ENCODE results near the gene AMBRA1.

The AMBRA1 gene, protein sequence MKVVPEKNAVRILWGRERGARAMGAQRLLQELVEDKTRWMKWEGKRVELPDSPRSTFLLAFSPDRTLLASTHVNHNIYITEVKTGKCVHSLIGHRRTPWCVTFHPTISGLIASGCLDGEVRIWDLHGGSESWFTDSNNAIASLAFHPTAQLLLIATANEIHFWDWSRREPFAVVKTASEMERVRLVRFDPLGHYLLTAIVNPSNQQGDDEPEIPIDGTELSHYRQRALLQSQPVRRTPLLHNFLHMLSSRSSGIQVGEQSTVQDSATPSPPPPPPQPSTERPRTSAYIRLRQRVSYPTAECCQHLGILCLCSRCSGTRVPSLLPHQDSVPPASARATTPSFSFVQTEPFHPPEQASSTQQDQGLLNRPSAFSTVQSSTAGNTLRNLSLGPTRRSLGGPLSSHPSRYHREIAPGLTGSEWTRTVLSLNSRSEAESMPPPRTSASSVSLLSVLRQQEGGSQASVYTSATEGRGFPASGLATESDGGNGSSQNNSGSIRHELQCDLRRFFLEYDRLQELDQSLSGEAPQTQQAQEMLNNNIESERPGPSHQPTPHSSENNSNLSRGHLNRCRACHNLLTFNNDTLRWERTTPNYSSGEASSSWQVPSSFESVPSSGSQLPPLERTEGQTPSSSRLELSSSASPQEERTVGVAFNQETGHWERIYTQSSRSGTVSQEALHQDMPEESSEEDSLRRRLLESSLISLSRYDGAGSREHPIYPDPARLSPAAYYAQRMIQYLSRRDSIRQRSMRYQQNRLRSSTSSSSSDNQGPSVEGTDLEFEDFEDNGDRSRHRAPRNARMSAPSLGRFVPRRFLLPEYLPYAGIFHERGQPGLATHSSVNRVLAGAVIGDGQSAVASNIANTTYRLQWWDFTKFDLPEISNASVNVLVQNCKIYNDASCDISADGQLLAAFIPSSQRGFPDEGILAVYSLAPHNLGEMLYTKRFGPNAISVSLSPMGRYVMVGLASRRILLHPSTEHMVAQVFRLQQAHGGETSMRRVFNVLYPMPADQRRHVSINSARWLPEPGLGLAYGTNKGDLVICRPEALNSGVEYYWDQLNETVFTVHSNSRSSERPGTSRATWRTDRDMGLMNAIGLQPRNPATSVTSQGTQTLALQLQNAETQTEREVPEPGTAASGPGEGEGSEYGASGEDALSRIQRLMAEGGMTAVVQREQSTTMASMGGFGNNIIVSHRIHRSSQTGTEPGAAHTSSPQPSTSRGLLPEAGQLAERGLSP (N-terminal part only)

DNA sequence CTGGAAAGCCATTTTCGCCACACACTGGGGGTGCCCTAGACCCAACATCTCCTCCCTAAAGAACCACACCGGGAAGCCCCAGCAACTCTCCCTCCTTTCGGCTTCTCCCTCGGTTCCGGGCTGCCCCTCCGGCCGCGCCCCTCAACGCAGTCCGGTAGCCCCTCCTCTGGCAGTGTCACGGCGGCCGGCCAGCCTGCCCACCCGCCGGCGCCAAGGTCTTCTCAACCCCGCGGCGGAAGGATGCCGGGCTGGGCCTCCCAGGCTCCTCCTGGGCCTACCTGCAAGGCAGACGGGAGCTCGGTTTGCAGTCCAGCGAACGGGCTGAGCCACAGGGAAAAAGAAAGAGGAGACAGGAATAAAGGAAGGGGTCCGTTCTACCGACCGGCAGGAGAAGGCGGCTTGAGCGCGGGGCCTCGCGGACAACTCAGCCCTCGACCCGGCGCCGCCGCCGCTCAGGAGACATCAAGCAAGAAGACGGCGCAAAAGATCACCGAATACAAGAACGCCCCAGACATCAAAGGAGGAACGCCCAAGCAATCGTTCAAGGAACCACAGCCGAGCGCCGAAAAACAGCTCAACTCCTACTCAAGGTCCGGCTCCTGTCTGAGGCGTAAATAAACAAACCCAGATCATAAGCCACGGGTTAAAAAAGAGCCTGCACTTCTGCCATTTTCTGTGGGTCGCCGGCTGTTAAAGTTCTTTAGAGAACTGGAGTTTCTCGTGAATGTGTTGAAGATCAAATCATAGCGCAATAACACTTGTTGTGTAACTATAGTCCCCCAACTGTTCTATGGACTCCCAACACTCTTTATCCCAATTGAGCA, at the start of gene AMBRA1:
TSS of gene AMBRA1 (minus strand) at position 474 of the 824 bp plus-strand sequence. CDS start 45,643 bp downstream, outside the sequence.
- peak; percentile 82 for DNase-seq

DNA sequence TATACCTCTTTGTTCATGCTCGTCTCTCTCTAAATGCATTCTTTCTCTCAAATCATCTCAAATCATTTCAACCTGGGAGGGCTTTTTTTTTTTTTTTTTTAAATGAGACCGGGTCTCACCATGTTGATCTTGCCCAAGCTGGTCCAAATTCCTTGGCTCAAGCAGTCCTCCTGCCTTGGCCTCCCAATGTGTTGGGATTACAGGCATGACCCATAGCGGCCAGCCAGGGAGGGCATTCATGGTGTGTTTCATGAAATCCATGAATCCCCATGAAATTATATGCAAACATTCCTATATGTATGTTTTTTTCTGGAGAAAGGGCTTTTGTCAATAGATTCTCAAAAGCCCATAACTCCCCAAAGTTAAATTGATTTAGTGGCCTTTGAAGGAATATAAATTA, 49.7 kb upstream of the AMBRA1 start:
- DNase-seq = no peak

GRCh38 chr11:46642627-46643335, 49.0 kb upstream of the AMBRA1 start:
- no peak for DNase-seq

- DNase-seq = no peak
These were observed 47.8 kb upstream of the AMBRA1 start for GRCh38 chr11:46641639-46642038.

GRCh38 chr11:46640036-46640788, 46.4 kb upstream of the AMBRA1 start:
- no peak for DNase-seq

DNA sequence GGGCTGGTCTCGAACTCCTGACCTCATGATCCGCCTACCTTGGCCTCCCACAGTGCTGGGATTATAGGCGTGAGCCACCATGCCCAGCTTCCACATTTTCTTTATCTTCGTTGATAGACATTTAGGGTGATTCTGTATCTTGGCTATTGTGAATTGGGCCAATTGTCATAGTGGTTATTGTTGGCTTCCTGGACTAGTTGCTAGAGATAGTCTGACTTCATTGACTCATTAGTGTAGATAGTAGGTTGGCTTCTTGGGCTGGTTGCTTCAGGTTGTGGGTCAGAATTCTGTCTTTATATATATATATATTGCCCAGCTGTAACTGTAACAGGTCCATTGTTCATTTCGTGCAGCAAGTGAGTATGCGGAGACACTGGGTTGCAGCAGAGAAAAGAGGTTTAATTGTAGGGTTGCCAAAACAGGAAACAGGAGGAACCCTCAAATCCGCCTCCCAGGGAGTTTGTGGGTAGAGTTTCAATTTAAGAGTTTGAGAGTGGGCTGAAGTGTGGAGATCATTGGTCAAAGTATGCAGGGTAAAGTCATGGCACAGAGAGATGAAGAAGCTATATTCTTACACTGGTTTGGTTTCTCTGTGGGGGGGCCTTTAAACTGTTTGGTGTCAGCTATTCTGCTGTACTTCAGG, 45.5 kb upstream of the AMBRA1 start:
- peak; percentile 0 for DNase-seq

- no peak for DNase-seq
These were observed 43.7 kb upstream of the AMBRA1 start for GRCh38 chr11:46637546-46637945.

- DNase-seq = no peak
These were observed 41.8 kb upstream of the AMBRA1 start for GRCh38 chr11:46635557-46636139.

DNA sequence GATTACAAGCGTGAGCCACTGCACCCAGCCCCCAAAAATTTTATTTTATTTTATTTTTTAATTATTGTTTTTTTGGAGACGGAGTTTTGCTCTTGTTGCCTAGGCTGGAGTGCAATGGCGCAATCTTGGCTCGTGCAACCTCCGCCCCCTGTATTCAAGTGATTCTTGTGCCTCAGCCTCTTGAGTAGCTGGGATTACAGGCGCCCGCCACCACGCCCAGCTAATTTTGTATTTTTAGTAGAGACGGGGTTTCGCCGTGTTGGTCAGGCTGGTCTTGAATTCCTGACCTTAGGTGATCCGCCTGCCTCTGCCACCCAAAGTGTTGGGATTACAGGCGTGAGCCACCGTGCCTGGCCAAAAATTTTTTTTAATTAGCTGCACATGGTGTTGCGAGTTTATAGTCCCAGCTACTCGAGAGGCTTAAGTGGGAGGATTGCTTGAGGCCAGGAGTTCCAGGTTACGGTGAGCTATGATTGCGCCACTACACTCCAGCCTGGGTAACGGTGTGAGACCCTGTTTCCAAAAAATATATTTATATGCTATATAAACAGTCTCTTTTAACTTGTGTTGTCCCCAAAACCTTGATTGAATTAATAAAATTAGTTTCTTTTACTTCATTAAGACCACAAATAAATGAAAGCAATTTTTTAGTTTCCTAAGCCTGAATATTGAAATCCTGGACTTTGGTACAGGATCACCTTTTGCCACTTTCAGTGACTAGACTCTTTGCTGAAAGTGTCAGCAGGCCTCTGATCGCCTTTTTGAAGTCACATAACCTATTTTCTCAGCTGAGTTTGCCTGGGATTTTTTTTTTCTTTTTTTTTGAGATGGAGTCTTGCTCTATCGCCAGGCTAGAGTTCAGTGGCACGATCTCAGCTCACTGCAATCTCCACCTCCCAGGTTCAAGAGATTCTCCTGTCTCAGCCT, 39.7 kb upstream of the AMBRA1 start:
- DNase-seq = no peak

DNA sequence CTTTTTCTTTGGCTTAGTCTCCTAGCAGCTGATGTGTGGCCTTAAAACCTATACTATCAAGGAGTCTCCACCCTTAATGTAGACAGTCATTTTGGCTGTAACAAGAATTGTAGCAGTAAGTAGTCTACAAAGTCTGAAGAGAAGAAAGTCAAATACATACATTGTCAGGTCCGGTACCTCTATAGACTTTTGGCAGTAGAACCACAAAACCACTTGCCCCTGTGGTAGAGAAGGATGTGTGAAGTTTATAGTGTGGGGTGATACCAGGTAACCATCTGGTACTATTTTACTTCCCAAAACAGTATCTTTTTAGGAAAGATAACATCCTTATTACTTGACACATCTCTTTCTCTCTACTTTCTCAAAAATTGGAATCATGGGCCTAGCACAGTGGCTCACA, 38.7 kb upstream of the AMBRA1 start:
- no peak for DNase-seq

- DNase-seq = no peak
These were observed 37.9 kb upstream of the AMBRA1 start for GRCh38 chr11:46631676-46632075.

- DNase-seq = no peak
These were observed 36.4 kb upstream of the AMBRA1 start for GRCh38 chr11:46630237-46630636.

- DNase-seq = no peak
These were observed 35.1 kb upstream of the AMBRA1 start for GRCh38 chr11:46628961-46629360.

GRCh38 chr11:46625406-46625805, 31.6 kb upstream of the AMBRA1 start:
- no peak for DNase-seq

DNA sequence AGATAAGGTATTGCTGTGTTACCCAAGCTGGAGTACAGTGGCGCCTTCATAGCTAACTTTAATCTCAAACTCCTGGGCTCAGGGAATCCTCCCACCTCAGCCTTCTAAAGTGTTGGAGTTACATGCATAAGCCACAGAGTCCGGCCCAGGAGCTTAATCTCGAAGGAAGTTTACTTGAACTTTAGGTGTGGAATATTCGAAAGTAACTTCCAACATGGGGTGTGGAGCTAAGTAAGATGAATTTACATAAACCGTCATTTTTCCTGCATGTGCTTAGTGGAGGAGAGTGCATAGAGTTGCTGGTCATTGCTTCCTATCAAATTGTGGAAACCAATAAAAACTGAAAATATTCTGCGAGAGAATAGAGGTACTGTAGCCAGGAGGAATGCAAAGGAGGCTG, 25.0 kb upstream of the AMBRA1 start:
- DNase-seq = no peak

GRCh38 chr11:46617972-46618314, 24.1 kb upstream of the AMBRA1 start:
- no peak for DNase-seq

DNA sequence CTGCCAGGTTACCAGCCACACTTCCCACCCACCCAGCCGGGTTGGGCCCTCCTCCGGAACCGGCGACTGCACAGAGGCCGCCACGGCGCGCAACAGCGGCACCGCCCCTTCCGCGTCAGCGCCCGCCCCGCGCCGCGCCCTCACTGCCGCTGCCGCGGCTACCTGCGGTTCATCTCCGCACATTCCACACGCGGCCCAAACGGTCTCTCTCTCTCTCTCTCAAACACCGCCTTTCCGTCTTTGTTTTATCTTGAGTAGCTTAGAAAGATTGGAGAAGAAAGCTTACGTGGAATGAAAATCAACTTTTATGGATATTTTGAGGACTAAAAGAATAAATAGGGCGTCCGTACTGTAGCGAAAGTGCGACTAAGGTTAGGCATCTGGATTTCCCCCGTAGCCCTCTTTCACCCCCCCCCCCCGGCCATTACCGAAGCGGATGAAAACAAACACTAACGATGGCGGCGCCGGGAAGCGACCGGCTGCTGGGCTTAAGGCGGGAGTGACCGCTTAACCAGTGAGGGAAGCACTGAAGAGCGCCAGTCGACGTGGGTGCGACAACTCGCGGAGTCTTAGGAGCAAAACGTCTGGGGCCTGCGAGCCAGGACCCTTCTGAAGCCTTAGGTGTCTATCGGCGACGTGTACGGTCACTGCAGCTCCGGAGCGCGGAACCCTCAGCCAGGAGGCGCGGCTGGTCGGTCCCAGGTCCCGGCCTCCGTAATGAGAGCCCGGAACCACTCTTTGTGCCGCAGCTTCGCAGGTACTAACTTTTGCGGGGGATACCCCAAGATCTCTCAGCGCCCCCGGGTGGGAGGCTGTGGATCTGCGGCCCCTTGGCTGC, 23.5 kb upstream of the AMBRA1 start, which contains the start of the genes ATG13 and HARBI1:
TSS of gene ATG13 (plus strand) at position 420 of the 838 bp plus-strand sequence. CDS start 26,739 bp downstream, outside the sequence.
TSS of gene HARBI1 (minus strand) at position 94 of the 838 bp plus-strand sequence. CDS start 990 bp downstream, outside the sequence.
- DNase-seq = peak; percentile 91

All from NCI-H345 (cell line).